Activated T-cell treated with anti-CD3 and anti-CD28 coated beads for 48 hours (primary cell): ENCODE measurements around the gene CADM2.
A peak's percentile ranks its signal among the peaks of the same experiment; 100 is the strongest.

Source experiments
- DNase-seq: peaks from one replicate; pipeline ENCODE4 v3.0.0-alpha.2; 2020; ENCODE audit warnings: low read depth

The CADM2 gene

DNA sequence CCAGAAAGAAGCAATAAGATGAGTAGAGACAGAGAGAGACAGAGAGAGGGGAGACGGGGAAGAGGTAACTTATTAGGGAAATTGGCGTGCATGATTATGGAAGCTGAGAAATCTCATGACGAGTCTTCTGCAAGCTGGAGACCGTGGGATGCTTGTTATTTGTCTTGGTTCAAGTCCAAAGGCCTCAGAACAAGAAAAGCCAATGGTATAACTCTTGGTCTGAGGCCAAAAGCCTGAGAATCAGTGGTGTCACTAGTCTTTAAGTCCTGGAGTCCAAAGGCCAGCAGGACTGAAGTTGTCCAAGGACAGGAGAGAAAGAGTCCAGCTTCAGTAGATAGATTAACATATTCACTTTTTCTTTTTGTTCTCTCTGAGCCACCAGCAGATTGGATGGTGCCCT lies 613.6 kb downstream of the CADM2 start:
- no peak for DNase-seq

DNA sequence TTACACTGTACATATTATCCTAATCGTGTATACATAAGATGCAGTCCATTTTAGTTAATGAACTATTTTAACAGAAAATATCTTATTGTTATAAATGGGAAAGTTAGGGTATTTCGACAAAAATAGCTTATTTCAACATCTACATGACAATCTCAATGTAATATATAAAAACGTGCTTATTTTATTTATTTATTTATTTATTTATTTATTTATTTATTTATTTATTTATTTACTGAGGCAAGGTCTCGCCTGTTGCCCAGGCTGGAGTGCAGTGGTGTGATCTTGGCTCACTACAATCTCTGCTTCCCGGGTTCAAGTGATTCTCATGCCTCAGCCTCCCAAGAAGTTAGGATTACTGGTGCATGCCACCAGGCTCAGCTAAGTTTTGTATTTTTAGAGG lies 614.2 kb downstream of the CADM2 start:
- no peak for DNase-seq

DNA sequence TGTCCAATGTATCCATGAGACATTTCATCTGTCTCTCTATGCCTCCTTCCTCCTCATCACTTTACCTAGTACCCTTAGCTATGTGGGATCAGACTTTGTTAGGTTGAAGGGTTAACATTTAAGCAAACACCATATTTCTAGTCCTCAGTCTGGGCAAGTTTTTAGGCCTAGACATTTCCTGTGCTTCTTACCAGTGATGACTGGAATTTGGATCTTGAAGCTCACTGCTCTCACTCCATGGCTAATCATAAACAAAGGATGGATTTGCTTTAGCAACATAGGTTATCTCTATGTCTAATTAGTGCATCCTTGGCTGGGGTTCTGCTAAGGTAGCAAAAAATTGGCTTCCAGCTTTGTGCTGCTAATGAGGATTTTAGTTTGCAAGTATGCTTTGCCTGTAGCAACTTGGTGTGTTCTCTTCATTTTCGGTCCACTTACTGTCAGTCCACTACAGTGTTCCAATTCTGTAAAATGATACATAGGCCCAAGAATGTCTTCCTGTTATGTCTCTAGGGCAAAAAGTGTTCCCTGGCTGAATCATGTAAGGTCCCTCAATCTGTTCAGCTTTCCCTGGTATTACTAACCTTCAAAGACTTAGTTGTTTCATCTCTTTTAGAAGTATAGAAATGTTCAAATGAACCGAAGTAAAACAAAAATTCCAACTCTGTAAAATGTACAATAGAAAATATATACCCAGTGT lies 615.4 kb downstream of the CADM2 start:
- no peak for DNase-seq

DNA sequence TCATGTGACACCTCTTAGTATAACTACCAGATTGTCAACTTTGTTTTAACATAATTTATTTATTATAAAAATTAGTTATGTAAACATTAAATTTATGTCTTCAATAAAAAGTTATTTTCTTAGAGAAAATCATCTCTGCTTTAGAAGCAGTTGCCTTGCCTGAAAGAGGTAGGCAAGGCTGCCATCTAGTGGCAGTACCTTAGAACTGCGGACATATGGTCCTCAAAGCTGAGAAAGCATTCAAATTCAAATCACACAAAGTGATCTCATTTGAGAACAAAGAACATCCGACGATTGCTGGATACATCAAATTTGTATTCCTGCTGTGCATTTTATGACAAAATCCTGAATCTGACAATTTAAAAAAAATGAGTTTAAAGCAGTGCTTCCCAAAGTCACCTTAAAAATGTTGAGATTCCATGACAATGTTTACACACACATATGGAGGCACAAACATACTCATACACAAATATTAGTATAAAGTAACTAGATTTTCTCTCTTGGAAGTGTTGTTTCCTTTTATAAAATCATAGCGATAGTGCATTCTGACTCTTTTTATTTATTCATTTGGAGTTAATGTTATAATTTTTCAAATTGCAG lies 617.4 kb downstream of the CADM2 start:
- DNase-seq: peak; percentile 9

DNA sequence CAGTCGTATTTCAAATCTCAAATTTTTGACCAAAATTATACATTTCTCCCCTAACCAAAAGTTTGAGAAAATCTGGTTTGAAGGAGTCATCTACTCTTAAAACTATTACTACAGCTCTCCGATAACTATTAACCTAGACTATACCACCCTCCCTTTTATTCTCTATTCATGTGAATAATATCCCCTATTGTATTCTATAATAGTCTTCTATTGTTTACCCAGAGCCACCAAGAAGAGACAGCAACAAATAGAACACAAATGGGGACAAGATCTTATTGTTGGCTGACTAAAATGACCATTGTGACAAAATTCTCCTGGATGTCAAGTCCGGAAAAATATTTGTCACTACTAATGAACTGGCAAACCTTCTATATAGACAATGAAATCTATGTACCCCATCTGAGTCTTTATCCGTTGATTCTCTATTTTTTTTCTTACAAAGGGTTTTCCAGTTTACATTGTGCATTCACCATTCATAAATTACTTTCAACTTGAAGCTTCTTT lies 618.0 kb downstream of the CADM2 start:
- no peak for DNase-seq

DNA sequence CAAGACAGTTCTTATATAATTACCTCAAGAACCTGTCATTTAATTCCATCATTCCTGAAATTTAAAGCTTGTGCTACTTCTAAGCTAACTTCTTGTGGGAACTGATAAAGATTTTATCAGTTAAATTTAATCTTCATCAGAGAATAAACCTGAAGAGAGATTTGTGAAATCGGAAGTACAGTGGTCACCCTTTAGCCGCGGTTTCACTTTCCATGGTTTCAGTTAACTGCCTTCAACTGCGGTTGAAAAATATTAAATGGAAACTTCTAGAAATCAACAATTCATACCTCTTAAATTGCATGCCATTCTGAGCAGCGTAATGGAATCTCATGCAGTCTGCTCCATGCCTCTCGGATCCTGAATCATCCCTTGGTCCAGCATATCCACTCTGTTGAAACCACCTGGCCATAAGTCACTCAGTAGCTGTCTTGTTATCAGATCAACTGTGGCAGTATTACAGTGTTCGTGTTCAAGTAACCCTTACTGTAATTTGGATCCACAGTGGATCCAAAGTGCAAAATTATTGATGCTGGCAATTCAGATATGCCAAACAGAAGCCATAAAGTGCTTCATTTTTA lies 626.1 kb downstream of the CADM2 start:
- DNase-seq: no peak

DNA sequence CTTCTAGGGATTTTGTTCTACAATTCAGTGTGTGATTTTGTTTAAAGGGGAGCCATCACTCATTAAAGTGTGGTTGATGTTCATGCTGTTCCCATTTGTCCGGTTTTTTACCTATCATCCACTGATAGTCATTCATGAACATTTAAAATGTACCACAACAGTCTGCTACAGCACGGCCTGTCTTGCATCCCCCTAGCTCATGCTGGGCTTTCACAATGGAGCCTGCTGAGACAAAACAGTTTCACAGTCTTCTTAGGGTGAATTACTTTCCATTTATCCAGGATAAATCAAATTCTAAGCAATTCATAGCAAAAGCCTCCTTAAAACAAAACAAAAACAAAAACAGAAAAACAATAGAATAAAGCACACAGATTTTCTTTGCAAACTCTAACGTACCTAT lies 627.2 kb downstream of the CADM2 start:
- DNase-seq: no peak

DNA sequence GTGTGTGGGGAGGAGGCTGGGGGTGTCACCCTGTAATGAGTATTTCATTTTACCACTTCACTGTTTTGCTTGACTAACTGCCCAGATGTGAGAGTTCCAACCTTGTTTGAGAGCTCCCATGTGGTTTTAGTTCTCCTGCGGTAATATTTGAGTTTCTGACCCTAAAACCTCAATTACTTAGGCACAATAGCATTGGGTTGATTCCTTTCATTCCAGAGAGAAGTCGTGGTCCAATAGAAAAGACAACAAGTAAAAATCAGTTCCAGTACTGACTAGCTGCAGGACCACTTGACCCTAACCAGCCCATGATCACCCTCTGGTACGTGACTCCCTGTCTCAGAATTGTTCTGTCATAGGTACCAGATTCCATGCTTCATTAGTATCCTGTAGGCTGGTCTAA lies 630.4 kb downstream of the CADM2 start:
- DNase-seq: no peak

DNA sequence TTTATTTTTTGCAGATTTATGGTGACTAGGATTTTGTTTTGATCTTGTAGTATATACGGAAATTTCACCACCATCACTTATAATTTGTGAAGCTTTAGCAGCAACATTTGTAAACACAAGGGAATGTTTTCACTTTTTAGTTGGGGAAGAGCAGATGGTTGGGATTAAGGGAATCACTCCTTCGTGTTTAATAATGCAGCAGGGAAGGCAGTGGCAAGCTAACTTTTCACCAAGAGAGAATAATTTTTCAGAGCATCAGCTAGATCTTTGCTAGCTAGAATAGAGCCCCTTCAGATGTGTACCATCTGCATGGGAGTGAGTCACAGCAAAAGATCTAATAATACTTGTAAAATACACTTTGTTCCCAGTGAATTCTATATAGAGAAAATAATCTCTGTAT lies 632.7 kb downstream of the CADM2 start:
- DNase-seq: no peak

DNA sequence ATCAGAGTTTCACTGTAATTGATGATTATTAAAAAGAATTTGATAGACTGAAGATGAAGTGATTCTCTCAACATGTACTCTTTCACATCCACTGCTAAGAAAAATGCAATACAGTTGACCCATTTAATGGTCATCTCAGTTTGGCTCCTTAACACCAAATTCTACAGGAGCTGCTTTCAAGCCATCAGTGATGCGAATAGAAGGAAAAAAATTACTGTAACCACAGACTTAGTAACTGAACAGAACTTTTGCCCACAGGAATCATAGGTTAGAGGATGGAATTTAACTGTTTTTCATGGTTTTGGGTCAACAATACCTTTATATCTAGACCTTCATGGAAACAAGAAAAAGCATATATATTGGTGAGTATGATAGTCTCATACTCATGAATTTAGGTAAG lies 633.5 kb downstream of the CADM2 start:
- DNase-seq: no peak

DNA sequence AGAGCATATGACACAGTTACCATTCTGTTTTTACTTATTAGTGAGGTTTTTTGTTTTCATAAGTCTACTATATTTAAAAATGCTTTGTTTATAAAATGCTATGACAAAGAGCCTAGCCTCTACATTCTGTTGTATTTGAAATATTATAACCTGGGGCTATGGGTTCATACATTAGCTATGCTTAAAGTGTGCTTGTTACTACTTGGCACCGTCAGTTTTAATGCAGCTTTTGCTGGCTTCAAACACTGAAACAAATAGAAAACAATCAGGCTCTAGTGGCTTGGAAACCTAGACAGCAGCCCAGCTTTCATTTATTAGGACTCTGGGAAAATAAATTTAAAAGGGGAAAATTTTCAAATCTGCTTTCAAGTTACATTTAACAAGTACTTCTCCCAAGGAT lies 635.9 kb downstream of the CADM2 start:
- no peak for DNase-seq

DNA sequence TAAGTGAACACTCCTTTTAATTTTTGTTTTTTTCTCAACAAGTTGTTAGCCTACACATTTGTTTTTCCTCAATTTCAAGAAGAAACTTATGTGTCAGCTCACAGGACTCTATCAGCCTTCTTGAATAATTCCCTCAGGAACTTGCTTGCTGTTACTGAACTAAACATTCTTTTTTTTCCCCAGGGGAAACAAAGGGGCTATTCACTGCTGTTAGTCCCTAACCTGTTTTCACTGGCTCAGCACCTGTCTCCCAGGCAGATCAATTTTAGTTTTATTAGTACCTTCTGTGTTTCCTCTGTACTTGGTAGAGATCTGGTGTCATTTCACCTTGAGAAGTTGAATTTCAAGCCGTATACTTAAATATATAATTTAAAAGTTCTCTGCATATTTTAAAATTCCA lies 644.6 kb downstream of the CADM2 start:
- no peak for DNase-seq

DNA sequence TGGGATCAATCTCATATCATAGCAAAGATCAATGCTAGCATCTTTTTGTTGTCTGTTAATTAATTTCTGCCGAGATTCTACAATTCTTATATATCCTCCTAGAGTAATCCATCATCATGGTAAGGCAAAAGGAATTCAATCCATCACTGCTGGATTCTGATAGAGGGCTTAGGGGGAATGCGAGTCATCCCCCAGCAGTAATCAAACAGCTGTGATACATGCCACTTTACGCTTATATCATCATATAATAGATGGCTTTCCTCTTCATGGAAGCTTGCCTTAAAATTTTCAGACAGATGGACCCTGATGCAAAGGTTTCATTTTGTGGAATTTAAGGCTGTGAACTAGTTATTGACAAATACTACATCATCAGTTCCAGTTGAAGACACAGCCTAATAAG lies 645.9 kb downstream of the CADM2 start:
- no peak for DNase-seq

DNA sequence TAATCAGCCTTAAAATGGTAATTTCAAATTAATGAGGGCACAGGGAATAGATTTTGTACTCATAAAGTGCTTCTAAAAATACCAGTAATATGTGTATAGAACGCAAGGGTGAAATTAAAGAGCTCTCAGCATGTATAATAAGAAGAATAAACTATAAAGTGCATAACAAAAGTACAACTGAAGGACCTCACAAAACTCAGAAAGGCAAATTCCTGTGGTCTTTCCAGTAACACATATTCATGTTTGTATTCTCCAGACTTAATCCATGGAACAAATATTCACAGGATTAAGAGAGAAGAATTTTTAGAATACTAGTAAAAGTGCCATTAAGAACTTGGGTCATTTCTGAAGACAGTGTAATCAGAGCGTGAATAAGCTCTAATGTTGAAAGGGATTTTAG lies 646.3 kb downstream of the CADM2 start:
- no peak for DNase-seq

DNA sequence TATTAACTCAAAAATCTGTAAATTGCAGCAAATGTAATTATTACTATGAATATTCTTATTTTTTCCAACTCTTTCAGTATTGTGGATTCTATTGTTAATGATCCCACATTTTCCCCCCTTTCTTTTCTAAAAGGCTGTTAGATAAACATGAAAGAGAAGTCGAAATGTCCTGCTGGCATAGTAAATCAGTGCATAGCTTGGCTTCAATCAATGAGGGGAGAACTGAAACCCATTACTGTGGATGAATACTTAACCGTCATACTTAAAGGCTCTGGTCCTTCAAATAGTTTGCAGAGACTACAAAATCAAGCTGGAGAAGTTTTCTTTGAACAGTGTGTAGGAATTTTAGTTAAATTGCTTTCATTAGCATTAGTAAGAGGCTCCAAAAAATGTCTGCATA lies 667.9 kb downstream of the CADM2 start:
- no peak for DNase-seq

DNA sequence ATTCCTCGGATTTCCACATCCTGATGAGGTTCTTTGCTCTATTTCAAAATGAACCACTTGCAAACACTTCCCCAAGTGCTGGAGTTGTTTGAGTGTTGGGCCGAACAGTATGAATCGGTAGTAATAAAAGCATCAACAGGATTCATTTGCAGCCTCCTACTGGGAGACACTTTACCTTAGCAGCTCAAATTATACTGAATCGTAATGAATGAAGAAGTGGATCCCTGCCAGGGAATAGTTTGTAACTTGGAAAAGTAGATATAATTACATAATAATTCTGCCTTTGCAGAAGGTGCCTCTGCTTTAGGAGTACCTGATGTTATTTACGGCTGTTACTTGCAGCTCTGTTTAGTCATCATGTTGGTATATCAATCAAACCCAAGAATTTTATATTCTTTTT lies 669.1 kb downstream of the CADM2 start:
- no peak for DNase-seq

DNA sequence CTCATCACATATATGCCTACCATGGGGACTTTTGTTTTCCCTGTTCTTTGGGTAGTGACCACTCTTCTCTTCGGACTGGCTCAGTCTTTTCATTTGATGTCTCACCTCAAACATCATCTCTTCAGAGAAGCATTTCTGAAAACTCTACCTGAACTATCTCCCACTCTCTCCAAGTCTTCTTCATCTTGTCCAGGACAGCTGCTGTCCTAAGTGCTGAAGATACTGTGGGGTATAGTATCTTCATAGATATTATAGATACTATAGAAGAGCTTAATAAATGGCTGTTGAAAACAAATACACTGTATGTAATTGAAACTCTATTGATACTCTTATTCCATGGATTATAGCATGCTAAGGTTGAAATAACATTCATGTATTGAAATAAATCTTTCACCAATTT lies 672.3 kb downstream of the CADM2 start:
- DNase-seq: no peak

DNA sequence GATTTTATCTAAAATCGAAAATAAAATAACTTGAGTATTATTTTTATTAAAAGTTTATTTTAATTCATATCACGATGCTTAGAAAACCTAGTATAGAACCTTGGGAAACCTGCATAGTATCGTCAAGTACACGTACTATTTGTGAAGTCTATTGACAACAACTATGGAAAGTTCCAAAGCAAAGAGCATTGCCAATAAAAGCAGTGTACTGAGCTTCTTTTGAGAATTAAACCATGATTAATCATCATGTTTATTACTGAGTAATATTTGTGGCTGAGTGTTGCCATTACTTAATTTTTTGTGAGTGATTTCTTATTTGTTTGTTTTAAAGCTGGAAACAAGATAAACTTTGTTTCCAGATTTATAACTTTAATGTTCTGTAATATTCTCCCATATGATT lies 674.1 kb downstream of the CADM2 start:
- DNase-seq: no peak

DNA sequence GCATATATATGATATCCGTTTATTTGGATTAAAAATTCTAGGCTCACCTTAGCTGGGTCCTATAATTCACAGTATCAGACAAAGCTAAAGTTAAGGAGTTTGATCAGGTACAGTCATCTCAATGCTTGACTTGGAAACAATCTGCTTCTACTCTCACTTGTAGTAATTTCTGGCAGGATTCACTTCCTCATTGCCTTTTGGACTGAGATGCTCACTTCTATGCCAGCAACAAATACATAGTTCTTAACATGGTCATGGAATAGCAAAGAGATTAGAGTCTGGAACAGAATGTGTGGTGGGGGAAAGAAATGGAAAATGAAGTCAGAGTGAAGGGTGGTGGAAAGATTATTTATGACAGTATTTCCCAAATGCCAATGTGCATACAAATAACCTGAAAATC lies 693.6 kb downstream of the CADM2 start:
- DNase-seq: no peak

DNA sequence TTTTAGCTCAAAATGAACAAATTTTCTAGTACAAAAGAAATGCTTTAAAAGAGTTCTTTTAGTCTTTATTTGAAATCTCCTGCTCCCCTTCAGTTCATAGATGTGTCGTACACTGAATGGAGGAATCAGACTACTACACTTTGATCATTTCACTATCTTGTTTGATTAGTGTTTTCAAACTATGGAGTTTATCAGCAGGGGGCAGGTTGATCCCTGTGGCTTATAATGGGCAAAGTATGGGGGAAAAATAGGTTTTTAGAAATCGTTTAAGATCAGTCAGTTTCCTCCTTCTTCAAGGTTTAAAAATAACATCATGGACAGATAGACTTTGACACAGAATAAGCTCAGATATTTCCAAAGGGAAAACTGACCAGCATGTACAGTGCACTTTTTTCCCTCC lies 701.7 kb downstream of the CADM2 start:
- DNase-seq: no peak

DNA sequence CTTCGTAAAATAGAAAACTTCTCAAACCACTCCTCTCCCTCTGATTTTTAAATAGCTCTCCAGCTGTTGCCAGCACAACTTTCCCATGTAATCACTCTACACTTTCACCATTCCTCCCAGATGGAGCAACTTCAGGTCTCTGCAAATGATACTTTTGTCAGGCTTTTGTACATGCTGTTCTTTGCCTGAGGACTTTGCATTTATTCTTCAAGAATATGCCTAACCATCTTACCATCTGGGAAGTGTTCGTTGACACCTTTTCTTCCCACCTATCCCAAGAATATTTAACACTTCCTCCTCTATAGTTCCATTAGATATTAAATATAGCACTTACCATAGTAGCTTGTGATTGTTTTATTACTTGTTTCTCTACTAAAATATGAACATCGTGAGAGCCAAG lies 703.7 kb downstream of the CADM2 start:
- no peak for DNase-seq

DNA sequence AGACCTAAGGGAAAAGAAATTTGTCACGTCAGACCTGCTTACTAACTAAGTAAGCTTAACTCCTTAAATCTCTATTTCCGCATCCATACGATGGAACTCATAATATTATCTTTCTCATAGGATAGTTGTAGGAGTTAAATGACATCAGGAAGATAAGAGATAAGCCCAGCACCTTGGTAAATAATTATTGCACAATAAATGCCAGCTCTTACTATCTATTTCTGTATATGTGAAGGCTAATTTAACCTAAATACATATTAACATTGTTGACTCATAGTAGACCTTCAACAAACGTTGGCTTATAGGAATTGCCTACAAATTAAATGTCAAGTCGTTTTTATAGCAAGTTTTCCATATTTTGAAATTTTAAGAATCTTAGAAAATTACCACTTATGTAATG lies 709.0 kb downstream of the CADM2 start:
- no peak for DNase-seq

DNA sequence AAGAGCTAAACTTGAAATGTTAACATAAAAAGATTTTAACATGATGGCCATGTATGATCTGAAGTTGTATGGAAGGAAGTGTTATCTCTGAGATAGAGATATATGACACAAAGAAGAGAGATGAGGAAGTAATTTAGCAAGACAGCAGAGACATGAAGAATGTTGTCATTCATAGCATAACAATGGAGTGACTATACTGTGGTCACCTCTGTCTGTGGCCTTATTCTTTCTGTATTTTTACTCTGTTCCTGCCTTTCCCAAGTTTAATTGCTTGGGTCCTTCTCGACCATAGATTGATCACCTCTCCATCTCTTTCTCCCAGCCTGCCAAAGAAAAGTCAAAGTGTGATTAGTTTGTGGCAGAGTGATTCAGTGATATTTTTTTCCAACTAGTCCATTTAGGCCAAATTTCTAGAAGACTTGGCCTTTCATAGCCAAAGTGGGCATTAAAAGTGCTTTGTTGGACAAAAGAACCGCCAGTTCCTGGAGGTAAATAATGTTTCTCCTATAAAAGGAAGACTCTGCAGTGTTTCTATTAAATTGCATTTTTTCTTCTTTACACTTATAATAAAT lies 711.9 kb downstream of the CADM2 start:
- DNase-seq: no peak
